HL-60 (cell line): ENCODE measurements around the gene CMA1.

Experiments used
- DNase-seq, 2 experiments: peaks; one replicate each; pipeline ENCODE4 v3.0.0-alpha.2; 2010 to 2020; ENCODE audit warnings: low read depth in 1 of 2, low spot score in 1 of 2
- H3K27ac ChIP-seq: fragments of 250-450 bp; sonication (Bioruptor Pico); replicated peaks from 2 replicates; pipeline ENCODE4 v1.5.1; 2020; ENCODE audit warnings: mild to moderate bottlenecking, moderate library complexity
- H3K27me3 ChIP-seq: fragments of 250-450 bp; sonication (Bioruptor Pico); 2 replicates; pipeline ENCODE4 v1.5.1; 2021; ENCODE audit warnings: mild to moderate bottlenecking, moderate library complexity; ENCODE audit not compliant: insufficient read depth, poor library complexity, severe bottlenecking
- H3K4me3 ChIP-seq: replicated peaks from 2 replicates; pipeline ENCODE4 v1.5.1; 2011; ENCODE audit warnings: mild to moderate bottlenecking, control low read depth, low read length; ENCODE audit not compliant: insufficient read depth
- CTCF ChIP-seq: IDR thresholded peaks from one replicate; pipeline ENCODE4 v1.5.1; 2011; ENCODE audit warnings: low read length, control low read depth, inconsistent platforms; ENCODE audit not compliant: insufficient read depth
- GABPA ChIP-seq: IDR thresholded peaks from 2 replicates; pipeline ENCODE4 v1.6.1; 2012; ENCODE audit warnings: low read depth
- POLR2AphosphoS5 ChIP-seq: IDR thresholded peaks from 2 replicates; pipeline ENCODE4 v1.6.1; 2012; ENCODE audit warnings: low read depth
- SPI1 ChIP-seq: IDR thresholded peaks from 2 replicates; pipeline ENCODE4 v1.6.1; 2012; ENCODE audit warnings: low read depth, mild to moderate bottlenecking, borderline replicate concordance
- TF ChIP-seq, protein P1 (sequence below): IDR thresholded peaks from 2 replicates; pipeline ENCODE4 v1.6.1; 2012; ENCODE audit warnings: low read depth; ENCODE audit not compliant: insufficient replicate concordance

CMA1 gene

DNA sequence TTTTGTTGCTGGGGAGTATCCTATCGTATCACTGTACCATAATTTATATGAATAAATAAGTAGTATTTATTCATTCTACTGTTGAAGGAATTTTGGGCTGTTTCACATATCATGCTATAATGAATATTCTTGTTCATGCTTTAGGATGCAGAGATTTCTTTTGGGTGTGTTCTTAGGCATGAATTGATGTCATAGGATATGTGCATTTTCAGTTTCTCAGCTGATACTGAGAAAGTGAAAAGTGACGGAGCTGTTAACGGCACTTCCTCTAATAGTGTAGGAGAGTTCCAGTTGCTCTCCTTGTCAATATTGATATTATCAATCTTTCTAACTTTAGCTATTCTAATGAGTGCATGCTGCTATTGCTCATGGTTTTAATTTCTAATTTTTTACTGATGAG is 42.3 kb downstream of the CMA1 start:
- Histone ChIP-seq H3K27me3 (no peaks in the 10 kb centered on the region), H3K27ac (no peak overlapping the region), H3K4me3 (no peak overlapping the region)
- DNase-seq = no peak
- TF ChIP-seq CTCF (no peak), SPI1 (no peak), POLR2AphosphoS5 (no peak), GABPA (no peak)
- TF ChIP-seq, protein P1, sequence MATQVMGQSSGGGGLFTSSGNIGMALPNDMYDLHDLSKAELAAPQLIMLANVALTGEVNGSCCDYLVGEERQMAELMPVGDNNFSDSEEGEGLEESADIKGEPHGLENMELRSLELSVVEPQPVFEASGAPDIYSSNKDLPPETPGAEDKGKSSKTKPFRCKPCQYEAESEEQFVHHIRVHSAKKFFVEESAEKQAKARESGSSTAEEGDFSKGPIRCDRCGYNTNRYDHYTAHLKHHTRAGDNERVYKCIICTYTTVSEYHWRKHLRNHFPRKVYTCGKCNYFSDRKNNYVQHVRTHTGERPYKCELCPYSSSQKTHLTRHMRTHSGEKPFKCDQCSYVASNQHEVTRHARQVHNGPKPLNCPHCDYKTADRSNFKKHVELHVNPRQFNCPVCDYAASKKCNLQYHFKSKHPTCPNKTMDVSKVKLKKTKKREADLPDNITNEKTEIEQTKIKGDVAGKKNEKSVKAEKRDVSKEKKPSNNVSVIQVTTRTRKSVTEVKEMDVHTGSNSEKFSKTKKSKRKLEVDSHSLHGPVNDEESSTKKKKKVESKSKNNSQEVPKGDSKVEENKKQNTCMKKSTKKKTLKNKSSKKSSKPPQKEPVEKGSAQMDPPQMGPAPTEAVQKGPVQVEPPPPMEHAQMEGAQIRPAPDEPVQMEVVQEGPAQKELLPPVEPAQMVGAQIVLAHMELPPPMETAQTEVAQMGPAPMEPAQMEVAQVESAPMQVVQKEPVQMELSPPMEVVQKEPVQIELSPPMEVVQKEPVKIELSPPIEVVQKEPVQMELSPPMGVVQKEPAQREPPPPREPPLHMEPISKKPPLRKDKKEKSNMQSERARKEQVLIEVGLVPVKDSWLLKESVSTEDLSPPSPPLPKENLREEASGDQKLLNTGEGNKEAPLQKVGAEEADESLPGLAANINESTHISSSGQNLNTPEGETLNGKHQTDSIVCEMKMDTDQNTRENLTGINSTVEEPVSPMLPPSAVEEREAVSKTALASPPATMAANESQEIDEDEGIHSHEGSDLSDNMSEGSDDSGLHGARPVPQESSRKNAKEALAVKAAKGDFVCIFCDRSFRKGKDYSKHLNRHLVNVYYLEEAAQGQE = no peak

DNA sequence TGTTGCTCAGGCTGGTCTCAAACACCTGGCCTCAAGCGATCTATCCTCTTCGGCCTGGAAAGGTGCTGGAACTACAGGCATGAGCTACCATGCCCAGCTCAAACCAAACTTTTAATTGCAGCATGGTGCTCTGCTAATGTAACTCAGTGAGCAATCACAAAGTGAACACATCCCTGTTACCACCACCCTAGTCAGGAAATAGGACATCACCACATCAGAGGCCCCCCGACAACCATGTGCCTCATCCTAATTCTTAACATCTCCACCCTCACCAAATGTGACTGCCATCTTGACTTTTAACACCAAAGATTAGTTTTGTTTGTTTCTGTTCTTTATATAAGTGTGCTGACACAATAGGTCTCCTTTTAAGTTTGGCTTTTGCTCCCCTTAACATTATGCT is 42.7 kb downstream of the CMA1 start:
- DNase-seq = no peak
- no peak overlapping the region for H3K4me3 ChIP-seq
- no peak overlapping the region for H3K27ac ChIP-seq
- TF ChIP-seq SPI1 (no peak), GABPA (no peak), POLR2AphosphoS5 (no peak), CTCF (no peak)
- TF ChIP-seq, protein P1 = no peak
- no peaks in the 10 kb centered on the region for H3K27me3 ChIP-seq

- DNase-seq = no peak
- TF ChIP-seq CTCF (no peak), GABPA (no peak), SPI1 (no peak), POLR2AphosphoS5 (no peak)
- TF ChIP-seq, protein P1 = no peak
- H3K27me3 ChIP-seq = no peaks in the 10 kb centered on the region
- H3K27ac ChIP-seq = no peak overlapping the region
- no peak overlapping the region for H3K4me3 ChIP-seq
These were observed 43.9 kb downstream of the CMA1 start for GRCh38 chr14:24463884-24464785.
